ENCODE data around the gene GLMP. TPM values are rescaled to one million over a fixed set of nuclear protein-coding genes. Genes with fewer than 3 reads are reported as not detected.
A peak's percentile ranks its signal among the peaks of the same experiment; 100 is the strongest.

GLMP gene, protein sequence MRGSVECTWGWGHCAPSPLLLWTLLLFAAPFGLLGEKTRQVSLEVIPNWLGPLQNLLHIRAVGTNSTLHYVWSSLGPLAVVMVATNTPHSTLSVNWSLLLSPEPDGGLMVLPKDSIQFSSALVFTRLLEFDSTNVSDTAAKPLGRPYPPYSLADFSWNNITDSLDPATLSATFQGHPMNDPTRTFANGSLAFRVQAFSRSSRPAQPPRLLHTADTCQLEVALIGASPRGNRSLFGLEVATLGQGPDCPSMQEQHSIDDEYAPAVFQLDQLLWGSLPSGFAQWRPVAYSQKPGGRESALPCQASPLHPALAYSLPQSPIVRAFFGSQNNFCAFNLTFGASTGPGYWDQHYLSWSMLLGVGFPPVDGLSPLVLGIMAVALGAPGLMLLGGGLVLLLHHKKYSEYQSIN
- 10 to 100 TPM; 35.5 to 78.1 (median 42.8) TPM for total RNA-seq

DNA sequence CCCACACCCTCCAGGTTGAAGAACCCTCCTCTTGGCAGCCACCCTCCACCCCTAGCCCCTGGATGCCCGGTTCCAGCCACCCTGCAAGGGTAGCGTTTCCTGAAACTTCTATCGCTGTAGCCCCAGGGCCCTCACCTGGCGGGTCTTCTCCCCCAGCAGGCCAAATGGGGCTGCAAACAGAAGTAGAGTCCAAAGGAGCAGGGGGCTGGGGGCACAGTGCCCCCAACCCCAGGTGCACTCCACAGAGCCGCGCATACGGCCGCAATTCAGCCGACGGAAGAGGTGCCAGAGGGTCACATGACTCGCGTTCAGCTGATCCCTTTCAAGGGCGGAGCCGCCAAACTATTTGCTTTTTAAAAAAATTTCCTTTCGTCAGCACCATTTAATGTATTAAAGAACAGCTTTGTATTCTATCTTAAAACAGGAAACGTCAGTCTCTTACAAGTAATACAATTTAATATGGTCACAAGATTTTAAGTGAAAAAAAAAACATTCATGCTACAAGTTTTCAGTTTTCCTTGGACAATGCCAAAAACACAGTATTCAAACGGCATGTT, at the start of gene GLMP:
Gene GLMP (minus strand): TSS at position 289 of the 557 bp plus-strand sequence. CDS start 34 bp downstream, at position 255.
- no peaks in the 10 kb centered on the region for H3K9me3 ChIP-seq
- WGBS = 0% methylated on average over 15 of the region's 17 CpGs
- H3K4me3 ChIP-seq = peak within 1 kb of the TSS; percentile 71
- no peaks in the 10 kb centered on the region for H3K36me3 ChIP-seq
- no peaks in the 10 kb centered on the region for H3K27me3 ChIP-seq
- H3K4me1 ChIP-seq = peaks cover 51% of the 10 kb centered on the region
- DNase-seq (ENCODE audit: low spot score in 2 of 2) = peak in 1 of 2 donors; percentile 83
- peak within 1 kb of the TSS; percentile 59 for H3K27ac ChIP-seq
- no peak for TF ChIP-seq POLR2AphosphoS5 (IDR thresholded peaks at IDR 0.05)
- TF ChIP-seq EP300 (IDR thresholded peaks at IDR 0.05) = no peak
- no peak for TF ChIP-seq POLR2A (IDR thresholded peaks at IDR 0.05)
- TF ChIP-seq, protein P1, sequence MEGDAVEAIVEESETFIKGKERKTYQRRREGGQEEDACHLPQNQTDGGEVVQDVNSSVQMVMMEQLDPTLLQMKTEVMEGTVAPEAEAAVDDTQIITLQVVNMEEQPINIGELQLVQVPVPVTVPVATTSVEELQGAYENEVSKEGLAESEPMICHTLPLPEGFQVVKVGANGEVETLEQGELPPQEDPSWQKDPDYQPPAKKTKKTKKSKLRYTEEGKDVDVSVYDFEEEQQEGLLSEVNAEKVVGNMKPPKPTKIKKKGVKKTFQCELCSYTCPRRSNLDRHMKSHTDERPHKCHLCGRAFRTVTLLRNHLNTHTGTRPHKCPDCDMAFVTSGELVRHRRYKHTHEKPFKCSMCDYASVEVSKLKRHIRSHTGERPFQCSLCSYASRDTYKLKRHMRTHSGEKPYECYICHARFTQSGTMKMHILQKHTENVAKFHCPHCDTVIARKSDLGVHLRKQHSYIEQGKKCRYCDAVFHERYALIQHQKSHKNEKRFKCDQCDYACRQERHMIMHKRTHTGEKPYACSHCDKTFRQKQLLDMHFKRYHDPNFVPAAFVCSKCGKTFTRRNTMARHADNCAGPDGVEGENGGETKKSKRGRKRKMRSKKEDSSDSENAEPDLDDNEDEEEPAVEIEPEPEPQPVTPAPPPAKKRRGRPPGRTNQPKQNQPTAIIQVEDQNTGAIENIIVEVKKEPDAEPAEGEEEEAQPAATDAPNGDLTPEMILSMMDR (IDR thresholded peaks at IDR 0.05) = no peak

DNA sequence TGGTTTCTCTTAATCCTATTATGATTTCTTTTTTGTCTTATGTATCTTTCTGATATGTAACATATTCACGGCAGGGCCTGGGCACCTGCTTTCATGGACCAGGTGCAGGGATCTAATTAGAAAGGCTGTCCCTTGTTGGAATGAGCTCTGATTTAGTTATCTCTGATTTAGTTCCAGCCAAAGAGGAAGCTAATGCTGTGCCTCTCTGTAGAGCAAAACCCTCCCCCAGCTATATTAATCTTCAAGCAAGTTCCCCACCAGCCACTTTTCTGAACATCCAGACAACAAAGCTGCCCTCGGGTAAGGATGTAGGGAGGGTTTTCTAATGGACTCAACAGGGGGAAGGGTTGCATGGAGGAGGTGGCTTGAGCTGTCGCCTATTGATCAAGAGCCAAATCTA, 48.9 kb upstream of the GLMP start:
- DNase-seq (ENCODE audit: low spot score in 2 of 2) = no peak
- Histone ChIP-seq H3K36me3 (no peaks in the 10 kb centered on the region), H3K4me3 (no peak overlapping the region), H3K4me1 (no peaks in the 10 kb centered on the region), H3K9me3 (no peaks in the 10 kb centered on the region), H3K27ac (no peak overlapping the region), H3K27me3 (no peaks in the 10 kb centered on the region)
- TF ChIP-seq EP300 (IDR thresholded peaks at IDR 0.05) (no peak), POLR2AphosphoS5 (IDR thresholded peaks at IDR 0.05) (no peak), POLR2A (IDR thresholded peaks at IDR 0.05) (no peak)
- TF ChIP-seq, protein P1 (IDR thresholded peaks at IDR 0.05) = no peak
- 76% methylated on average over 3 of the region's 3 CpGs for WGBS

- no peak for DNase-seq (ENCODE audit: low spot score in 2 of 2)
- 76% methylated on average over 1 of the region's 1 CpG for whole genome bisulfite sequencing
Measured at GRCh38 chr1:156342166-156342955, 46.9 kb upstream of the GLMP start.

DNA sequence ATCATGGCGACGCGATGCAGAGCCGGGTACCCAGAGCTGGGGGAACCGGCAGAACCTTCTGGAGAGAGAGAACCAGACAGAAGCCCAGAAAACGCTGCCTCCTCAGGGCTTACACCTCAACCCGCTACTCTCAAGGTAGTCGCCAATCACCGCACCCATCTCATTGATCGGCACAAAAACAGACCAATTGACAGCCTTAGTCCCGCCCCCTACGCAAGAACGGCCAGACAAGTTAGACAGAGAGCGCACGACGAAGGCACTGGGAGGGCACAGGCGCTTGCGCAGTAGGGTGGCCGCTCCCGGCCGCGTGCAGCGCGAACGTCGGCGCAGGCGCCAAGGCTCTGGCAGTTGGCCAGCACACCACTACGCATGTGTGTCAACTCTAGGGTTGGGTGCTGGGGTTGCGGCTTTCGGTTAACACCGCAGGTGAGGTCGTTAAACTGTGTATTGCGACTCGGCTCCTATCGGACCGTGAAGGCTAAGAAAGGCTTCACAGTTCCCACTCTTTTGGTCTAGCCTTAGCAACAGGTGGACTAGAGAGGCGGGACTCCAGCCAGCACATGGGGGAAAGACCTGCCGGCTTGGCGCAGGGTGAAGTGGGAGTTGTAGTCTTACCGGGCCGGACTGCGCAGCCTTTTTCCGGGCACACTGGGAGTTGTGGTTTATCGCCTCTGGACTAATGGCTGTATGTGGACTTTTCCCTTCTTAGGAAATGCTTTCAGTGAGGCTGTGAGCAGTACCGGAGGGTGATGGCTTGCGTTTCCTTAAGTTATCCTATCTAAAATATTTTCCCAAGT, 42.9 kb upstream of the GLMP start, which contains the start of the genes CCT3 and TSACC:
Gene CCT3 (minus strand): TSS at position 113 of the 797 bp plus-strand sequence. CDS start 108 bp downstream, at position 5.
Gene TSACC (plus strand): TSS at position 347 of the 797 bp plus-strand sequence. CDS start 1,232 bp downstream, outside the sequence.
- H3K4me1 ChIP-seq = peaks cover 16% of the 10 kb centered on the region
- TF ChIP-seq, protein P1 (IDR thresholded peaks at IDR 0.05) = no peak
- TF ChIP-seq POLR2AphosphoS5 (IDR thresholded peaks at IDR 0.05) = peak in 2 of 3 donors; percentile 51 to 80
- DNase-seq (ENCODE audit: low spot score in 2 of 2) = peak; percentile 98
- no peaks in the 10 kb centered on the region for H3K27me3 ChIP-seq
- peak within 1 kb of the TSS; percentile 75 for H3K27ac ChIP-seq
- no peaks in the 10 kb centered on the region for H3K9me3 ChIP-seq
- H3K4me3 ChIP-seq = peak within 1 kb of the TSS; percentile 68
- 1% methylated on average over 23 of the region's 47 CpGs for WGBS
- H3K36me3 ChIP-seq = peaks cover 19% of the 10 kb centered on the region

More at GRCh38 chr1:156342166-156342955, 46.9 kb upstream of the GLMP start:
- no peak overlapping the region for H3K4me3 ChIP-seq
- H3K27ac ChIP-seq = no peak overlapping the region
- TF ChIP-seq, protein P1 (IDR thresholded peaks at IDR 0.05) = no peak
- TF ChIP-seq EP300 (IDR thresholded peaks at IDR 0.05) = no peak
- no peak for TF ChIP-seq POLR2AphosphoS5 (IDR thresholded peaks at IDR 0.05)
- no peak for TF ChIP-seq POLR2A (IDR thresholded peaks at IDR 0.05)
- H3K36me3 ChIP-seq = no peaks in the 10 kb centered on the region
- no peaks in the 10 kb centered on the region for H3K27me3 ChIP-seq
- peaks cover 1% of the 10 kb centered on the region for H3K4me1 ChIP-seq
- H3K9me3 ChIP-seq = no peaks in the 10 kb centered on the region
